HG03025 (cell line): Measurements from ENCODE around the gene AGPAT1.
"Not testable (repeated sequence)": the region's sequence is repeated elsewhere in the genome, so short reads cannot be mapped to it uniquely, and the experiment has no call there.

Experiments used
- ATAC-seq: cut with Tn5 transposase; IDR thresholded peaks from one replicate; pipeline ENCODE4 v1.9.1; 2021; ENCODE audit warnings: mild to moderate bottlenecking, moderate library complexity; ENCODE audit not compliant: unreplicated experiment, low FRiP score

The AGPAT1 gene

GRCh38 chr6:32200711-32201475 is 25.0 kb upstream of the AGPAT1 start:
- ATAC-seq, result no peak

GRCh38 chr6:32198866-32199265 is 23.0 kb upstream of the AGPAT1 start:
- no peak for ATAC-seq

GRCh38 chr6:32198345-32198696 is 22.4 kb upstream of the AGPAT1 start:
- ATAC-seq, result no peak

GRCh38 chr6:32196682-32197616 is 21.1 kb upstream of the AGPAT1 start:
- ATAC-seq, result no peak

- ATAC-seq, result peak; percentile 75
Observed at GRCh38 chr6:32195902-32196681, 20.2 kb upstream of the AGPAT1 start.

- ATAC-seq, result no peak
Observed at GRCh38 chr6:32195652-32195901, 19.7 kb upstream of the AGPAT1 start.

- ATAC-seq, result no peak
Observed at GRCh38 chr6:32194825-32195651, 19.2 kb upstream of the AGPAT1 start.

GRCh38 chr6:32194388-32194787 is 18.5 kb upstream of the AGPAT1 start:
- ATAC-seq, result no peak

GRCh38 chr6:32193096-32193495 is 17.2 kb upstream of the AGPAT1 start:
- ATAC-seq, result not testable (repeated sequence)

- no peak for ATAC-seq
Observed at GRCh38 chr6:32192608-32193039, 16.7 kb upstream of the AGPAT1 start, which contains the start of gene GPSM3. TSS of gene GPSM3 (minus strand) at chr6:32192643. CDS start at chr6:32192513, 130 bp downstream.

GRCh38 chr6:32191696-32192607 is 16.1 kb upstream of the AGPAT1 start:
- ATAC-seq, result no peak

- no peak for ATAC-seq
Observed at GRCh38 chr6:32190911-32191677, 15.2 kb upstream of the AGPAT1 start.

- ATAC-seq, result peak; percentile 45
Observed at GRCh38 chr6:32190054-32190851, 14.4 kb upstream of the AGPAT1 start, which contains the start of gene PBX2. TSS of gene PBX2 (minus strand) at chr6:32190202. CDS start at chr6:32189915, 287 bp downstream.

GRCh38 chr6:32189742-32190053 is 13.8 kb upstream of the AGPAT1 start:
- no peak for ATAC-seq

- no peak for ATAC-seq
Observed at GRCh38 chr6:32189069-32189741, 13.3 kb upstream of the AGPAT1 start.

GRCh38 chr6:32188381-32189068 is 12.6 kb upstream of the AGPAT1 start:
- ATAC-seq, result no peak
